Choroid plexus epithelial cell (primary cell): Measurements from ENCODE around the gene CALY.

Experiments
- DNase-seq: peaks from one replicate; pipeline ENCODE4 v3.0.0-alpha.2; 2010; ENCODE audit warnings: low read depth
- H3K4me3 ChIP-seq: 2 replicates; pipeline ENCODE4 v1.5.1; 2011; ENCODE audit warnings: low read depth, mild to moderate bottlenecking, control low read depth, low read length, moderate library complexity
- CTCF ChIP-seq: conservative IDR thresholded peaks from 2 replicates; pipeline ENCODE4 v1.5.1; 2011; ENCODE audit warnings: low read depth, mild to moderate bottlenecking, control low read depth, inconsistent platforms, low read length, moderate library complexity

Gene CALY

DNA sequence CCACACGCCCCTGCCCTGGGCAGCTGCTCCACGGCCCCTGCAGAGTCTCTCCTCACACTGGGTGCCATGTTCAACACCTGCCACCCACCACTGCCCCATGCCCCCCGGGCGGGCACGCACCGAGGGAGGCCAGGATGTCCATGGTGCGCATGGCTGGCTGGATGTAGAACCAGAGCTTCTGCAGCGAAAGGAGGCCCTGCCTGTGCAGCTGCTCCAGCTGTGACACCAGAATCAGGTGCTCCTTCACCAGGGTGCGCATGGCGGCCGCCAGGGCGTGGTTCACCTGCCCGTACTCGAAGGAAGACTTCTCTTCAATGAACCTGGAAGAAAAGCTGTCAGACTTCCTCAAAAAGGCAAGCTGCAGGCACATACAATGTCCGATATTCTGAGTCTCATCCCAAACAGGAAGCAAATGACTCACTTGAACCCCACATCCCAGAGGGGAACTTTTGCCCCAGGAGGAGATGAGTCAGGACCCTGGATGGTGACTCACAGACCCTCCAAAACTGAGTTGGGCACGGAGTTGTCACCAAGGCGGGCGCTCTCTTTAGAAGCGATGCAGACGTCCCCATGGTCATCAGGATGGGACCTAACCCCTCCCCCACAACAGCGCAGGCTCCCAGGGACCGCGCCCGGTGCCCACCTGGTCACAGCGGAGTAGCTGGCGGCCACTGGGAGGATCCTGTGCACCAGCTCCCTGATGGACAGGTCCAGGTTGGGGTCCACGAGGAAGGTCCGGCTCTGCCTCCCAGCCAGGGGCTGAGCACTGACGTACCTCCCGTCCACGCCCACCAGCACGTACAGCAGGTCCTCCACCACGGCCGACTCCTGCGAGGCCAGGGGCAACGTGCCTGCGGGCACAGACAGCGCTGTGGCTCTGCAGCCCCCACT lies 43.5 kb downstream of the CALY start:
- H3K4me3 ChIP-seq = no peak overlapping the region
- peak; percentile 46 for DNase-seq
- TF ChIP-seq CTCF = no peak

GRCh38 chr10:133289761-133290160 lies 46.9 kb downstream of the CALY start:
- no peak for TF ChIP-seq CTCF
- H3K4me3 ChIP-seq = no peak overlapping the region
- DNase-seq = no peak

GRCh38 chr10:133287832-133288500 lies 48.7 kb downstream of the CALY start:
- no peak for TF ChIP-seq CTCF
- DNase-seq = no peak
- H3K4me3 ChIP-seq = no peak overlapping the region

DNA sequence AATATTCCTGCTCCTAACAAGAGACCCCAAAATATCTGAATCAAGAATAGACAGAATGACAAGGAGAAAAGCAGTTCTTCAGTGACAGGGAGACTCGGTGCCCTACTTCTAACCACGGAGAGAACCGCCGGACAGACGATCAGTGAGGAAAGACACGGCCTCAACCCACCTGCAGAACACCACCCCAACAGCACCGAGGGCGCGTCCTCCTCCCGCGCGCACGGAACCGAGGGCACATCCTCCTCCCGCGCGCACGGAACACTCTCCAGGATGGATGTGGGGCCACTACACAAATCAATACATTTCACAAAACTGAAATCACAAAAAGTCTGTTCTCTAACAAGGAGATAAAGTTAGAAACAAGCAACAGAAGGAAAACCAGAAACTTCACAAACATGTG lies 50.3 kb downstream of the CALY start:
- TF ChIP-seq CTCF = no peak
- DNase-seq = no peak
- H3K4me3 ChIP-seq = no peak overlapping the region

GRCh38 chr10:133285217-133285616 lies 51.5 kb downstream of the CALY start:
- H3K4me3 ChIP-seq = no peak overlapping the region
- DNase-seq = no peak
- no peak for TF ChIP-seq CTCF

DNA sequence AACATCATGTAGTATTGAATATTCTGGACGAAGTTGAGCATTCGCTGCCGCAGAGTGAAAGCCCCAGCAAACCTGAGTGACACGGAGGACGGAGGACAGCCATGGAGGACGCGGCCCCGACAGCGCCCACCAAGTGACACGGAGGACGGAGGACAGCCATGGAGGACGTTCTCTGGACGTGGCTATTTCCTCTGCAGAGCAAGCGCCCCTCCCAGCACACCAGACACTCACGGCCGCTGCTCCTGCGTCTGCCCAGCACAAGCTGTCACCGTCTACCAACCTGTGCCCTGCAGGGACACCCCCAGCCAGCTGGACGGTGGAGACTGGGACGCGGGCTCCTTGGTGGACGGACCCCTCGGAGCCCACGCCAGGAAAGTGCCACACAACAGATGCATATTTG lies 52.8 kb downstream of the CALY start:
- TF ChIP-seq CTCF = no peak
- H3K4me3 ChIP-seq = no peak overlapping the region

DNA sequence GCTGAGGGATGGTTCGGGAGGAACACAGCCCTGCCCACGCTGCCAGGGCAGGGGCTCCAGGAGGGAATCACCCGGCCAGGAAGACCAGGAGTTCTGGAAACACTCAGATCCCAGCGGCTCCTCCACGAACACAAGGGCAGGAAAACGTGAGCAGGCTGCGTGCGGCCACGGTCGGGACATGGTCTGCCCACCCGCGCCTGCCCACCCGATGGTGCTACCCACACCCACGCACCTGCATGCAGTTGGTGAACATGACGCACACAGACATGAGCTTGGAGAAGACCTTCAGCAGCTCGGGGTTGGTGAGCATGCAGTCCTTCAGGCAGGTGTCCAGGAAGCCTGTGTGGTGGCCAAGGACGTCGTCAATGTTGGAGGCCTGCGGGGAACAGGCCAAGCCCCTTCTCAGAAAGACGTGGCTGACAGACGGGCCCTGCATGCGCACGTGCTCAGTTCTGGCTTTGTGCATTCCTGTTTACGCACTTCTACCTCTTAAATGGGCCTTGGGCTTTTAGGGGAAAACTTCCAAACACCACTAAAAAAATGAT lies 53.8 kb downstream of the CALY start:
- H3K4me3 ChIP-seq = no peak overlapping the region
- no peak for TF ChIP-seq CTCF
- no peak for DNase-seq

More for the DNA sequence above, 52.8 kb downstream of the CALY start:
- no peak for DNase-seq
